ENCODE measurements around the gene HOXC5. TPM values are rescaled to one million over a fixed set of nuclear protein-coding genes. Genes with fewer than 3 reads are reported as not detected.

The HOXC5 gene
- total and polyA plus RNA-seq, 4 donors = not detected

DNA sequence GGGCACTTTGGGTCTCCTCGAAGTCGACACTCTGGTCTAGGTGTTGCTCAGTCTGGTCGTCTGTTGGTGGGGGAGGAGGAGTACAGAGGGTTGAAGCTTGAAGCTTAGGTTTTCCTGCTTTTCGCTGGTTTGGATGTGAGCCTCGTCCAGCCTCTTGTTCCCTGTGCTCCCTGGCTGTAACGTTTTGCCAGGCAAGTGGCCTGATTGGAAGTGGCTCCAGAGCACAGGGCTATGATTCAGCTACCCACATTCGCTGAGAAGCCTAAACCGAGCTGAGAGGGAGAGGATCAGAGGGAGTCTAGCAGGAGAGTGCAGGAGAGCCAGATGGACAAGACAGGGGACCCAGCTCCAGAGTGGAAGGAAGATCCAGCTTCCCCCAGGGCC, 41.8 kb upstream of the HOXC5 start:
- H3K9ac ChIP-seq (ENCODE audit: low read depth in 1 of 2, low read length in 2 of 2) = no peak overlapping the region
- DNase-seq (ENCODE audit: low spot score) = no peak

DNA sequence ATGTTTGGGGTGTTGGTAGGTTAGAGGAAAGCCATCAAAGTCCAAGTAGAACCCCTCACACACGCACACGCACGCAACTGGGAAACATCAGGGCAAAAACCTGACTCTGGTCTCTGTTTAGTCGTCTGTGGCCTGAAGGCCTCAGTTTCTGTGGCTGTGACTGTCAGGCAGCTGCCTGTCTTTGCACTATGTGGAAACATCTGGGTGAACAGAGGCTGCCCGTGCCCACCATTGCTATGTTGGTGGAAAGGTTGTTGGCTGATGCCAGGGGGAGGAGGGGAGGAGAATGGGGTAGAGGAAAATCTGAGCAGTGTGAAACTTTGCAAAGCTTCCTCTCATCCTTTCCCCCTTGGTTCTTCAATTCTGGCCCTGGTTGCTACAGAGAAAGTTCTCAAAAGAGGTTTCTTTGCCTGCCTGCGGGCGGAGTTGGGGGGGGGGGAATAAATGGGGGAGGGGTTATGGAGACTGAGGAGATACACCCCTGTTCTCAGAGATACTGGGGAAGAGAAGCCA, 40.4 kb upstream of the HOXC5 start:
- Histone ChIP-seq H3K4me1 (ENCODE audit: control insufficient read depth in 4 of 4, insufficient read depth in 4 of 4, low read length in 3 of 4) (peaks cover 9 to 21% (median 18%) of the 10 kb centered on the region in 4 donors), H3K27me3 (ENCODE audit: control insufficient read depth in 4 of 4, insufficient read depth in 4 of 4, low read length in 3 of 4) (peaks cover 4 to 43% (median 28%) of the 10 kb centered on the region in 4 donors), H3K36me3 (ENCODE audit: control insufficient read depth in 4 of 4, insufficient read depth in 3 of 4, low read depth in 1 of 4, low read length in 3 of 4) (no peaks in the 10 kb centered on the region), H3K4me3 (ENCODE audit: low read depth in 1 of 3, low read length in 3 of 3) (no peak overlapping the region), H3K9ac (ENCODE audit: low read depth in 1 of 2, low read length in 2 of 2) (no peak overlapping the region), H3K27ac (ENCODE audit: low read depth in 1 of 2, low read length in 2 of 2) (no peak overlapping the region), H3K9me3 (ENCODE audit: control insufficient read depth in 4 of 4, low read length in 3 of 4) (no peaks in the 10 kb centered on the region)
- TF ChIP-seq, protein P1, sequence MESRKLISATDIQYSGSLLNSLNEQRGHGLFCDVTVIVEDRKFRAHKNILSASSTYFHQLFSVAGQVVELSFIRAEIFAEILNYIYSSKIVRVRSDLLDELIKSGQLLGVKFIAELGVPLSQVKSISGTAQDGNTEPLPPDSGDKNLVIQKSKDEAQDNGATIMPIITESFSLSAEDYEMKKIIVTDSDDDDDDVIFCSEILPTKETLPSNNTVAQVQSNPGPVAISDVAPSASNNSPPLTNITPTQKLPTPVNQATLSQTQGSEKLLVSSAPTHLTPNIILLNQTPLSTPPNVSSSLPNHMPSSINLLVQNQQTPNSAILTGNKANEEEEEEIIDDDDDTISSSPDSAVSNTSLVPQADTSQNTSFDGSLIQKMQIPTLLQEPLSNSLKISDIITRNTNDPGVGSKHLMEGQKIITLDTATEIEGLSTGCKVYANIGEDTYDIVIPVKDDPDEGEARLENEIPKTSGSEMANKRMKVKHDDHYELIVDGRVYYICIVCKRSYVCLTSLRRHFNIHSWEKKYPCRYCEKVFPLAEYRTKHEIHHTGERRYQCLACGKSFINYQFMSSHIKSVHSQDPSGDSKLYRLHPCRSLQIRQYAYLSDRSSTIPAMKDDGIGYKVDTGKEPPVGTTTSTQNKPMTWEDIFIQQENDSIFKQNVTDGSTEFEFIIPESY (IDR thresholded peaks at IDR 0.05) = no peak
- TF ChIP-seq YY1 (IDR thresholded peaks at IDR 0.05) = no peak
- TF ChIP-seq, protein P2, sequence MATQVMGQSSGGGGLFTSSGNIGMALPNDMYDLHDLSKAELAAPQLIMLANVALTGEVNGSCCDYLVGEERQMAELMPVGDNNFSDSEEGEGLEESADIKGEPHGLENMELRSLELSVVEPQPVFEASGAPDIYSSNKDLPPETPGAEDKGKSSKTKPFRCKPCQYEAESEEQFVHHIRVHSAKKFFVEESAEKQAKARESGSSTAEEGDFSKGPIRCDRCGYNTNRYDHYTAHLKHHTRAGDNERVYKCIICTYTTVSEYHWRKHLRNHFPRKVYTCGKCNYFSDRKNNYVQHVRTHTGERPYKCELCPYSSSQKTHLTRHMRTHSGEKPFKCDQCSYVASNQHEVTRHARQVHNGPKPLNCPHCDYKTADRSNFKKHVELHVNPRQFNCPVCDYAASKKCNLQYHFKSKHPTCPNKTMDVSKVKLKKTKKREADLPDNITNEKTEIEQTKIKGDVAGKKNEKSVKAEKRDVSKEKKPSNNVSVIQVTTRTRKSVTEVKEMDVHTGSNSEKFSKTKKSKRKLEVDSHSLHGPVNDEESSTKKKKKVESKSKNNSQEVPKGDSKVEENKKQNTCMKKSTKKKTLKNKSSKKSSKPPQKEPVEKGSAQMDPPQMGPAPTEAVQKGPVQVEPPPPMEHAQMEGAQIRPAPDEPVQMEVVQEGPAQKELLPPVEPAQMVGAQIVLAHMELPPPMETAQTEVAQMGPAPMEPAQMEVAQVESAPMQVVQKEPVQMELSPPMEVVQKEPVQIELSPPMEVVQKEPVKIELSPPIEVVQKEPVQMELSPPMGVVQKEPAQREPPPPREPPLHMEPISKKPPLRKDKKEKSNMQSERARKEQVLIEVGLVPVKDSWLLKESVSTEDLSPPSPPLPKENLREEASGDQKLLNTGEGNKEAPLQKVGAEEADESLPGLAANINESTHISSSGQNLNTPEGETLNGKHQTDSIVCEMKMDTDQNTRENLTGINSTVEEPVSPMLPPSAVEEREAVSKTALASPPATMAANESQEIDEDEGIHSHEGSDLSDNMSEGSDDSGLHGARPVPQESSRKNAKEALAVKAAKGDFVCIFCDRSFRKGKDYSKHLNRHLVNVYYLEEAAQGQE (IDR thresholded peaks at IDR 0.05) = no peak
- TF ChIP-seq RAD21 (IDR thresholded peaks at IDR 0.05) = no peak
- no peak for TF ChIP-seq GABPA (IDR thresholded peaks at IDR 0.05 in 1 of 2, conservative IDR thresholded peaks at IDR 0.05 in 1 of 2)
- TF ChIP-seq JUND (IDR thresholded peaks at IDR 0.05) = no peak
- WGBS = 32% methylated on average over 7 of the region's 7 CpGs
- DNase-seq (ENCODE audit: low spot score) = no peak

More for the DNA sequence above, 41.8 kb upstream of the HOXC5 start:
- Histone ChIP-seq H3K4me1 (ENCODE audit: control insufficient read depth in 4 of 4, insufficient read depth in 4 of 4, low read length in 3 of 4) (peaks cover 12 to 24% (median 16%) of the 10 kb centered on the region in 4 donors), H3K4me3 (ENCODE audit: low read depth in 1 of 3, low read length in 3 of 3) (no peak overlapping the region), H3K27me3 (ENCODE audit: control insufficient read depth in 4 of 4, insufficient read depth in 4 of 4, low read length in 3 of 4) (peaks cover 8 to 45% (median 25%) of the 10 kb centered on the region in 4 donors), H3K9me3 (ENCODE audit: control insufficient read depth in 4 of 4, low read length in 3 of 4) (no peaks in the 10 kb centered on the region), H3K27ac (ENCODE audit: low read depth in 1 of 2, low read length in 2 of 2) (no peak overlapping the region), H3K36me3 (ENCODE audit: control insufficient read depth in 4 of 4, insufficient read depth in 3 of 4, low read depth in 1 of 4, low read length in 3 of 4) (no peaks in the 10 kb centered on the region)
- TF ChIP-seq HNF4A (conservative IDR thresholded peaks at IDR 0.05) (no peak), FOXA2 (IDR thresholded peaks at IDR 0.05) (no peak), NR2F2 (IDR thresholded peaks at IDR 0.05) (no peak), GABPA (IDR thresholded peaks at IDR 0.05 in 1 of 2, conservative IDR thresholded peaks at IDR 0.05 in 1 of 2) (no peak)
- TF ChIP-seq, protein P2 (IDR thresholded peaks at IDR 0.05) = no peak
- 3% methylated on average over 8 of the region's 8 CpGs for WGBS

Measured in liver (tissue), 9 donors.